Stimulated activated CD8-positive, alpha-beta memory T cell treated with anti-CD3 and anti-CD28 coated beads, Interleukin-4, amount 100 ng/mL, for 4 hours (primary cell): ENCODE results near the gene PEX3.

Experiments
- DNase-seq, 2 donors: peaks; one replicate each; pipeline ENCODE4 v3.0.0-alpha.2; 2020; ENCODE audit warnings: low read depth in 2 of 2, low spot score in 1 of 2

PEX3 gene

GRCh38 chr6:143450453-143451371 is at the start of gene PEX3, which contains the start of gene ADAT2:
Gene PEX3, plus strand, starts transcription at chr6:143450805. Its CDS starts 238 bp downstream, at chr6:143451043.
Gene ADAT2, minus strand, starts transcription at chr6:143450695. Its CDS starts 37 bp downstream, at chr6:143450658.
- peak; percentile 81 to 87 for DNase-seq

GRCh38 chr6:143401068-143401446 is 49.5 kb upstream of the PEX3 start:
- DNase-seq = no peak

GRCh38 chr6:143401636-143402370 is 48.8 kb upstream of the PEX3 start:
- DNase-seq = no peak

- DNase-seq = no peak
Measured at GRCh38 chr6:143402721-143403336, 47.8 kb upstream of the PEX3 start.

GRCh38 chr6:143405373-143406154 is 45.0 kb upstream of the PEX3 start:
- no peak for DNase-seq

GRCh38 chr6:143406673-143407072 is 43.9 kb upstream of the PEX3 start:
- DNase-seq = no peak

- DNase-seq = no peak
Measured at GRCh38 chr6:143408151-143408786, 42.3 kb upstream of the PEX3 start.

- DNase-seq = no peak
Measured at GRCh38 chr6:143408787-143409162, 41.8 kb upstream of the PEX3 start.

- DNase-seq = no peak
Measured at GRCh38 chr6:143410859-143411270, 39.7 kb upstream of the PEX3 start.

- DNase-seq = no peak
Measured at GRCh38 chr6:143414769-143415168, 35.8 kb upstream of the PEX3 start.

- DNase-seq = no peak
Measured at GRCh38 chr6:143419526-143419925, 31.1 kb upstream of the PEX3 start.

- no peak for DNase-seq
Measured at GRCh38 chr6:143426026-143426425, 24.6 kb upstream of the PEX3 start.

GRCh38 chr6:143427109-143427817 is 23.3 kb upstream of the PEX3 start:
- peak in 1 of 2 donors; percentile 25 for DNase-seq

GRCh38 chr6:143429970-143430369 is 20.6 kb upstream of the PEX3 start:
- no peak for DNase-seq

- DNase-seq = no peak
Measured at GRCh38 chr6:143431226-143431625, 19.4 kb upstream of the PEX3 start.

- DNase-seq = no peak
Measured at GRCh38 chr6:143432588-143432987, 18.0 kb upstream of the PEX3 start.

GRCh38 chr6:143441010-143441409 is 9.6 kb upstream of the PEX3 start:
- DNase-seq = no peak

GRCh38 chr6:143441680-143442545 is 8.7 kb upstream of the PEX3 start:
- DNase-seq = no peak

GRCh38 chr6:143443096-143443495 is 7.5 kb upstream of the PEX3 start:
- no peak for DNase-seq
